Activated naive CD4-positive, alpha-beta T cell treated with anti-CD3 and anti-CD28 coated beads, Interleukin-2, amount 10 ng/mL, durations not matched to agents 7 days and 5 days (primary cell): ENCODE measurements around the gene AFMID.
"Not testable (repeated sequence)": the region's sequence is repeated elsewhere in the genome, so short reads cannot be mapped to it uniquely, and the experiment has no call there.

Source experiments
- CTCF ChIA-PET: fragments of 350-600 bp; sonication (Branson Sonifier 250); formaldehyde crosslinking; loops from one replicate; lab custom pipeline; 2021; ENCODE audit warnings: antibody characterized with exemption; lab: Charles Lee
- DNase-seq: peaks from one replicate; pipeline ENCODE4 v3.0.0-alpha.2; 2020
- H3K27ac Mint-ChIP-seq: one replicate; pipeline ENCODE4 v1.8.0; 2021; ENCODE audit warnings: mild to moderate bottlenecking, moderate library complexity, mixed read lengths
- H3K27me3 Mint-ChIP-seq: one replicate; pipeline ENCODE4 v1.8.0; 2021; ENCODE audit warnings: mild to moderate bottlenecking, mixed read lengths
- H3K36me3 Mint-ChIP-seq: one replicate; pipeline ENCODE4 v1.8.0; 2021; ENCODE audit warnings: mixed read lengths
- H3K4me1 Mint-ChIP-seq: one replicate; pipeline ENCODE4 v1.8.0; 2021; ENCODE audit warnings: mixed read lengths
- H3K4me3 Mint-ChIP-seq: one replicate; pipeline ENCODE4 v1.8.0; 2021; ENCODE audit warnings: mild to moderate bottlenecking, moderate library complexity, mixed read lengths
- H3K9me3 Mint-ChIP-seq: one replicate; pipeline ENCODE4 v1.8.0; 2021; ENCODE audit warnings: mixed read lengths

The AFMID gene, protein sequence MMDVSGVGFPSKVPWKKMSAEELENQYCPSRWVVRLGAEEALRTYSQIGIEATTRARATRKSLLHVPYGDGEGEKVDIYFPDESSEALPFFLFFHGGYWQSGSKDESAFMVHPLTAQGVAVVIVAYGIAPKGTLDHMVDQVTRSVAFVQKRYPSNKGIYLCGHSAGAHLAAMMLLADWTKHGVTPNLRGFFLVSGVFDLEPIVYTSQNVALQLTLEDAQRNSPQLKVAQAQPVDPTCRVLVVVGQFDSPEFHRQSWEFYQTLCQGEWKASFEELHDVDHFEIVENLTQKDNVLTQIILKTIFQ

DNA sequence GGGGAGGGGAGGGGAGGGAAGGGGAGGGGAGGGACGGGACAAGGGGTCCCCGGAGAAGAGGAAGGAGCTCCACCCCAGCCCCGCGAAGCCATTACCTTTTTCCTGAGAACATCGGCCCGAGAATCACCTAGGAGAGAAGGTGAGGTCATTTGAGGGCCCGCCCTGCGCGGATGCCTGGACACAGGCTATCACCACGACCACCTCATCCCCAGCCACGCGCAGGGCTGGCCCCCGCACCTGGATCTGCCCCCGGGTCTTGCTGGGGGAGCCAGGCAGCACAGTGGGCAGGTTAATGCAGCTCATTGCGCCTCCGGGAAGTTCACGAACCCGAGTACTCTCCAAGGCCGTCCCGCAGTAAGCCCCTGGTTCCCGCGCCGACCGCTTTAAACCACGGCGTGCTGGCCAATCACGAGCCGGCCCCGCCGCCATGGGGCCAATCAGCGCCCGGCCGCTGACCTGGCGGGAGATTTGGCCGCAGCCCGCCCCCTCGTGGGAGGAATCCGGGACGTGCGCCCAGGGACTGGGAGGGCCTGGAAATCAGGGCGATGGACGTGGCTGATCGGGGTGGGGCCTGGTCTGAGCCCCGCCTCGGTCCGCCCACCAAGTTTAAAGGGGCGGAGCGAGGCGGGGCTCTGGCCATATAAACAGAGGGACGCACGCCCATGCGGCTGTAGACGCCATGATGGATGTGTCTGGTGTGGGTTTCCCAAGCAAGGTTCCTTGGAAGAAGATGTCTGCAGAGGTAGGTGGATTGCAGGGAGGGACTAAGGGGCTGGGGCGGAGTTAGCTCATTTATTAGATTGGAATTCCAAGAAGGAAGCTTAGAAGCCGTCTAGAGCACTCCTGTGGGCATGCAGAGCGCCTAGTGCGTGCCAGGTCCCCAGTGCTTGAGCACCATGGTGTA, at the start of gene AFMID, which contains the start of gene TK1:
AFMID (plus strand) TSS at position 671 of the 904 bp plus-strand sequence; CDS start at position 680, 9 bp downstream.
TK1 (minus strand) TSS at position 361 of the 904 bp plus-strand sequence; CDS start at position 303, 58 bp downstream.
- no peaks in the 10 kb centered on the region for H3K27me3 Mint-ChIP-seq
- peak; percentile 95 for DNase-seq
- CTCF ChIA-PET: interaction anchor here (1.3 to 2.1 kb wide), 3 partner anchors 10 to 52 kb away, joined by 4 to 9 read pairs (median 6); no protein-coding TSS in a partner anchor
- H3K4me1 Mint-ChIP-seq: peaks cover 54% of the 10 kb centered on the region
- no peaks in the 10 kb centered on the region for H3K9me3 Mint-ChIP-seq
- peaks cover 23% of the 10 kb centered on the region for H3K36me3 Mint-ChIP-seq
- peak within 1 kb of the TSS; percentile 78 for H3K27ac Mint-ChIP-seq
- peak within 1 kb of the TSS; percentile 87 for H3K4me3 Mint-ChIP-seq

DNA sequence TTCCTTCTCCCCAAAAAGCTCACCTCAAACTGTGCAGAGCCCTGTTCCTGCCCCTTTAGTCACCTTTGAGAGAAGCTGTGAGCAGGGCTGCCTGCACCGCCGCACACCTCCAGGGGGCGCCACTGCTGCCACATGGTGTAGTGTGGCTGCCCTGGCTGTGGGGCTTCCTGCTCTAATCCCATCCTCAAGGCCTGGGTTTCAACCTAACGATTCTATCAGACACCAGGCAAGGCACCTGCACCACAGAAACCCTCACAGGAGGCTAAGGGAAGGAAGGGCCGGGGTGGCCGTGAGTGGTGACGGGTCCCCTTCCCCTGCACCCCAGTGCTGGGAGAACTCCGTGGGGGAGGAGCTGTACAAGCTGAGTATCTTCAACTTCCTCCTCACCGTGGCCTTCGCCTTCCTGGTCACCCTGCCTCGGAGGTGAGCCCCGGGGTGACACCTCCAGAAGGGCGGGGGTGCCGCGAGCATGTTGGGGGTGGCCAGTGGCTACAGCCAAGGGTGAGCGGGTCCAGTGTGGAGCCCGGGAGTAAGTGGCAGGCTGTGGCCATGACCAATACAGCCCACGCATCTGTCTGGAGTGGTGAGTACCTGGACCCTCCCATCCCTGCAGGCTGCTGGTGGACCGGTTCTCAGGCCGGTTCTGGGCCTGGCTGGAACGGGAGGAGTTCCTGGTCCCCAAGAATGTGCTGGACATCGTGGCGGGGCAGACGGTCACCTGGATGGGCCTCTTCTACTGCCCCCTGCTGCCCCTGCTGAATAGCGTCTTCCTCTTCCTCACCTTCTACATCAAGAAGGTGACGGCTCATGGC, 49.6 kb upstream of the AFMID start:
- H3K27ac Mint-ChIP-seq: peak overlapping the region; percentile 84
- peaks cover 83% of the 10 kb centered on the region for H3K4me1 Mint-ChIP-seq
- H3K27me3 Mint-ChIP-seq: no peaks in the 10 kb centered on the region
- peak overlapping the region; percentile 26 for H3K4me3 Mint-ChIP-seq
- peak; percentile 61 for DNase-seq
- H3K9me3 Mint-ChIP-seq: no peaks in the 10 kb centered on the region
- peaks cover 70% of the 10 kb centered on the region for H3K36me3 Mint-ChIP-seq
- CTCF ChIA-PET: interaction anchor here (0.6 to 8.0 kb wide), 8 partner anchors 14 to 284 kb away, joined by 3 to 113 read pairs (median 6); partner anchors contain the start of gene TMC6

DNA sequence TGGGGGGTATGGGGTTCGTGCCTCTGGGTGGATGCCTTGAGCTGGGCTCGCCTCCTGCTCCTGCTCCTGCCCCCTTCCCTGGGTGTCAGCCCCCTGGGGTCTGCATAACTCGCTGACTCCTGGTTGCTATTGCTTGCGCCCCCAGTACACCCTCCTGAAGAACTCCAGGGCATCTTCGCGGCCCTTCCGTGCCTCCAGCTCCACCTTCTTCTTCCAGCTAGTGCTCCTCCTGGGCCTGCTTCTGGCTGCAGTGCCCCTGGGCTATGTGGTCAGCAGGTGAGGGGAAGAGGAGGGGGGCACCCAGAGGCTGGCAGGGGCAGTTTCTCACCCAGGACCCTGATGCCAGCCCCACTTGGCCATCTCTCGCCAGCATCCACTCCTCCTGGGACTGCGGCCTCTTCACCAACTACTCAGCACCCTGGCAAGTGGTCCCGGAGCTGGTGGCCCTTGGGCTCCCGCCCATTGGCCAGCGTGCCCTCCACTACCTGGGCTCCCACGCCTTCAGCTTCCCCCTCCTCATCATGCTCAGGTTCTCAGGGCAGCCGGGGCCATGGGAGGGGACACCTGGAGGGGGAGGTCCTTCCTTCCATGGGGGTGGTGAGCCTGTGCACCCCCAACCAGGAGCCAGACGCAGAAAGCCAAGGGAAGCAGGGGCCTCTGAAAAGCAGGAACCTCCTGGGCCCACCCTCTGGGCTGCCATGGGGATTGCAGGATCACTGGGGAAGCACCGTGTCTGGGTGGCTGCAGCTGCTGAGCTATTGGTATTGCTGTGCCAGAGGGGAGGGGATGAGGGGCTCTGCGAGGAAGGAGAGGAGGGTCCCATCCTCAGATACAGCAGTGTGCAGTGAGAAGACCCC, 48.7 kb upstream of the AFMID start:
- Mint-ChIP-seq H3K27ac (peak overlapping the region; percentile 84), H3K9me3 (no peaks in the 10 kb centered on the region), H3K36me3 (peaks cover 64% of the 10 kb centered on the region), H3K4me1 (peaks cover 86% of the 10 kb centered on the region), H3K4me3 (no peak overlapping the region), H3K27me3 (no peaks in the 10 kb centered on the region)
- peak; percentile 22 for DNase-seq
- CTCF ChIA-PET: interaction anchor here (0.7 to 8.0 kb wide), 5 partner anchors 15 to 118 kb away, joined by 3 to 113 read pairs (median 11); partner anchors contain the start of gene TMC6

DNA sequence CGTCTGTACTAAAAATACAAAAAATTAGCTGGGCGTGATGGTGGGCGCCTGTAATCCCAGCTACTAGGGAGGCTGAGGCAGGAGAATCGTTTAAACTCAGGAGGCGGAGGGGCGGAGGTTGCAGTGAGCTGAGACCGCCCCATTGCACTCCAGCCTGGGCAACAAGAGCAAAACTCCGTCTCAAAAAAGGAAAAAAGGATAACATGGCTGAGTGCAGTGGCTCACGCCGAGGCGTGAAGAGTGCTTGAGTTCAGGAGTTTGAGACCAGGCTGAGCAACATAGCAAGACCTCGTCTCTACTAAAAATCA, 47.3 kb upstream of the AFMID start:
- peak overlapping the region; percentile 88 for H3K27ac Mint-ChIP-seq
- DNase-seq, H3K9me3 Mint-ChIP-seq, H3K27me3 Mint-ChIP-seq: not testable (repeated sequence)
- peak overlapping the region; percentile 18 for H3K4me3 Mint-ChIP-seq
- peaks cover 51% of the 10 kb centered on the region for H3K36me3 Mint-ChIP-seq
- CTCF ChIA-PET: interaction anchor here (0.6 to 8.0 kb wide), 6 partner anchors 12 to 224 kb away, joined by 3 to 113 read pairs (median 7); partner anchors contain the start of gene TMC6
- peaks cover 78% of the 10 kb centered on the region for H3K4me1 Mint-ChIP-seq

DNA sequence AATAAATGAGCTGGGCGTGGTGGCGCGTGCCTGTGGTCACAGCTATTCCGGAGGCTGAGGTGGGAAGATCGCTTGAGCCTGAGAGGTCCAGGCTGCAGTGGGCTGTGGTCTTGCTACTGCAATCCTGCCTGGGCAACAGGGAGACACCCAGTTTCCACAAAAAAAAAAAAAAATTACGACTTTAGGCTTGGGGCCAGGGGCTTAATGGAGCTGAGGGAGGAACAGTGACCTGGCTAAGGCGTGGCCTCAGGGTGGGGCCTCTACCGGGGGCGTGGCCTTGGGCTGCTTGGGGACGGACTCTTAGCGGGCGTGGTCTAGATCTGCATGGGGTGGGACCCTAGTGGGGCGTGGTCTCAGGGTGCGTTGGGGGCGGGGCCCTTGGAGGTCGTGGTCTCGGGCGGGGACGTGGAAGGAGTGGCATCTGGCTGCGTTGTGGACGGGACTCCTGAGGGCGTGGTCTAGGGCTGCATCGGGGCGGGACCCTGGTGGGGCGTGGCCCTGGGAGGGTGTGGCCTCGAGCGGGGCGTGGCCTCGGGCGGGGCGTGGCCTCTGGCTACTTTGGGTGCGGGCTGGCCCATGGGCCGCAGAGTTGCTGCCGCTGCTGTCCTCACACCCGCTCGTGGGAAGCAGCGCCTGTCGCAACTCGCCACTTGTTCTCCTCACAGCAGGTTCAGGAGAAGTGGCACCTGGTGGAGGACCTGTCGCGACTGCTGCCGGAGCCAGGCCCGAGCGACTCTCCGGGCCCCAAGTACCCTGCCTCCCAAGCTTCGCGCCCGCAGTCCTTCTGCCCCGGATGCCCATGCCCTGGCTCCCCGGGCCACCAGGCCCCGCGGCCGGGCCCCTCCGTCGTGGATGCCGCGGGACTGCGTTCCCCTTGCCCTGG, 46.8 kb upstream of the AFMID start:
- Mint-ChIP-seq H3K27me3 (no peaks in the 10 kb centered on the region), H3K36me3 (peaks cover 46% of the 10 kb centered on the region), H3K9me3 (no peaks in the 10 kb centered on the region), H3K27ac (peak overlapping the region; percentile 88), H3K4me1 (peaks cover 72% of the 10 kb centered on the region), H3K4me3 (no peak overlapping the region)
- CTCF ChIA-PET: interaction anchor here (0.6 to 7.9 kb wide), 6 partner anchors 12 to 224 kb away, joined by 3 to 113 read pairs (median 4); no protein-coding TSS in a partner anchor
- DNase-seq: peak; percentile 98

DNA sequence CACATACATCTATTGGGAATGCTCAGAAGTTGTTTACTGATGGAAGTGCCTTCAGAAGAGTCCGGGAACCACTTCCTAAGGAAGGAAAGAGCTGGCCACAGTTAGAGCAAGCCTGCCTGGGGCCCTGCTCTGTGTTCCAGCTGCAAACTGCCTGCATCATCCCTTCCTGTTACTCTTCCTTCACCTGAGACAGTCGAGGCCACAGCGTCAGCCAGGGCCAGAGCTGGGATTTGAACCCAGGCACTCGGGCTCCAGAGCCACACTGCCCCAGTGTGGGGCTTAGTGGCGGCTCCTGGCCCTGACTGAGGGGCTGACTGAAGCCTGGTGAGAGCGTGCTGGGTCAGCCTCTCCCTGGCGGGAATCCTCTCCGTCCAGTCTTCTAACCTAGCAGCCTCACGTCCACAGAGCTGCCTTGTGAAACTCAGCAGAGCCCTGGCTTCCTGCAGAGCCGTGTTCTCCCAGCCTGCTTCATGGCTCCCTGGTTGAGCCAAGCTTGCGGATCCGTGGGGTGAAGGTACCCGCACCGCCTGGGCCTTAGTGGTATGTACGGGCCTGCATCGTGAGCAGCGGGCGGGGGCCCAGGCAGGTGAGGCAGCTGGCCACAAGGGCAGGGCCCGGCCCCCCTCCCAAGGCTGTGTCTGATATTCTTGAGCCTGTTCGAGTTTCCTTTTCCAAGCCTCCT, 45.6 kb upstream of the AFMID start:
- CTCF ChIA-PET: interaction anchor here (1.5 to 1.8 kb wide), 3 partner anchors 20 to 57 kb away, joined by 3 to 8 read pairs (median 6); no protein-coding TSS in a partner anchor
- H3K4me1 Mint-ChIP-seq: peaks cover 60% of the 10 kb centered on the region
- peaks cover 4% of the 10 kb centered on the region for H3K27me3 Mint-ChIP-seq
- DNase-seq: no peak
- H3K27ac Mint-ChIP-seq: peak overlapping the region; percentile 55
- no peaks in the 10 kb centered on the region for H3K9me3 Mint-ChIP-seq
- peaks cover 34% of the 10 kb centered on the region for H3K36me3 Mint-ChIP-seq
- no peak overlapping the region for H3K4me3 Mint-ChIP-seq

DNA sequence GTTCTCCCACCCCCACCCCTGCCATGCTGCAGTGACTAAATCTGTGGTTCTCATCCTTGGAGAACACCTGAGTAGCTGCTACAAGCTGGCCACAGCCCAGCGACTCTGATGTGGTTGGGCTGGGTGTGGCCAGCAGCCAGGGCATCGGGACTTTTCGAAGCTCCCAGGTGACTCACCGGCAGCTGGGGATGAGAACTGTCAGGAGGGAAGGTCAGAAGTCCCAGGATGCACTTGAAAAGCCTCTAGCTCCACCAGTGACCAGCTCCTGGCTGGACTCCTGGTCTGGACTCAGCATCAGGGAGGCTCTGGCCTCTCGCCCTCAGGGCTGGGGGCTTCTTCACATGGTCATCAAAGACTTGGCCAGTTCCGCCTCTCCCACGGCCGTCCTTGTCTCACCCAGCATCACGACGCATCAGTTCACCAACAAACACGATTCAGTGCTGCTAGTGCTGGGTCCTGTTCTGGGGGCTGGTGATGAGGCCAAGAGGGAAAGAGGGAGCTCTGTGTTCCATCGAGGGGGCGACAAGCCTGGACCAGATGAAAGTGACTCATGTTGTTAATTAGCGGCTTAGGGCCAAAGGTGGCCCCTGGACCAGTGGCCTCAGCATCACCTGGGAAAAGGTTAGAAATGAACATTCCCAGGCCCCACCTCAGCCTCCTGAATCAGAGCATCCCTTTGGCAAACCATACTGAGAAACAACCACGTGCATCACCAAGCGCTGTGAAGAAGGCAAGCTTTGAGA, 44.9 kb upstream of the AFMID start:
- Mint-ChIP-seq H3K4me1 (peaks cover 56% of the 10 kb centered on the region), H3K9me3 (no peaks in the 10 kb centered on the region), H3K27me3 (peaks cover 4% of the 10 kb centered on the region), H3K27ac (peak overlapping the region; percentile 38), H3K4me3 (no peak overlapping the region), H3K36me3 (peaks cover 27% of the 10 kb centered on the region)
- CTCF ChIA-PET: interaction anchor here (1.5 to 1.8 kb wide), 3 partner anchors 19 to 57 kb away, joined by 3 to 8 read pairs (median 6); no protein-coding TSS in a partner anchor
- no peak for DNase-seq

DNA sequence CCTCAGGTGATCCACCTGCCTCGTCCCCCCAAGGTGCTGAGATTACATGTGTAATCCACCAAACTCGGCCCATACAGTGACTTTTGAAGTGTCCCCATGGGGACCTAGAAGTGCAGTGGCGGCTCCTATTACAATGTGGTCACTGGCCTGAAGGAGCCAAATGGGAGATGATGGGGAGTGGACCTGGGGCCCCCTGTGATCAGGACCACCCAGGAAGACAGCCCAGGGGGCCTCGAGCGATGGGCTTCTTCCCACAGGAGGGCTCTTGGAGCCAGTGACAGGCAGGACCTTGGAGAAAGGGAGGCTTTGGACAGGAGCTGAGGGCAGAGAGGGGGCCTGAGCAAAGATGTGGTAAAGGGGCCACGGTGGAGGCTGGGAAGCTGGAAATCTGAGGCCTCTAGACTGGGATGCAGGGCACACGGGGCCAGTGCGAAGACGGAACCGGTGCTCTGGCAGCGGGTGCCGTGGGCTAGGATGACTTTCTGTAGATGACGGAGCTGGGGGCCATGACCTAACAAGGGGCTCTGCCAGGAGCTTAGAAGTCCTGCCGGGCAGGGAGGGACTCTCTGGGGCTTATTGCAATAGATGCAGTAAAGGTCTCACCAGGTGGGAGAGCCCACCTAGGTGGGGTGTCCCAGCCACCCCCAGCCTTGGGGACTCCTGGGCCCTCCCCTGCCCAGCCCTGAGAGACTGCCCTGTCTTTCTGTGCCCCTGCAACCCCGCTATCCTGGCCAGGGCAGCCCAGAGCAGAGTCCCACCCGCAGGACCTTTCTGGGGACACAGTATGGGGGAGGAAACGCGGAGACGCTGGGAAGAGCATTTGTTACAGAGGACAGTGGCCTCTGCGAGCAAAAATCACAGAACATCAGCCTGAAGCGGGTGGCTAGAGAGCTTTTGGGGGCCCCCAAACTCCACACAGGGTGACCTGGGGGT, 43.7 kb upstream of the AFMID start:
- Mint-ChIP-seq H3K36me3 (peaks cover 23% of the 10 kb centered on the region), H3K27me3 (peaks cover 5% of the 10 kb centered on the region), H3K4me1 (peaks cover 53% of the 10 kb centered on the region), H3K4me3 (no peak overlapping the region), H3K27ac (no peak overlapping the region), H3K9me3 (no peaks in the 10 kb centered on the region)
- CTCF ChIA-PET: interaction anchor here (1.5 to 1.8 kb wide), 2 partner anchors 32 to 33 kb away, joined by 3 to 6 read pairs; no protein-coding TSS in a partner anchor
- no peak for DNase-seq

DNA sequence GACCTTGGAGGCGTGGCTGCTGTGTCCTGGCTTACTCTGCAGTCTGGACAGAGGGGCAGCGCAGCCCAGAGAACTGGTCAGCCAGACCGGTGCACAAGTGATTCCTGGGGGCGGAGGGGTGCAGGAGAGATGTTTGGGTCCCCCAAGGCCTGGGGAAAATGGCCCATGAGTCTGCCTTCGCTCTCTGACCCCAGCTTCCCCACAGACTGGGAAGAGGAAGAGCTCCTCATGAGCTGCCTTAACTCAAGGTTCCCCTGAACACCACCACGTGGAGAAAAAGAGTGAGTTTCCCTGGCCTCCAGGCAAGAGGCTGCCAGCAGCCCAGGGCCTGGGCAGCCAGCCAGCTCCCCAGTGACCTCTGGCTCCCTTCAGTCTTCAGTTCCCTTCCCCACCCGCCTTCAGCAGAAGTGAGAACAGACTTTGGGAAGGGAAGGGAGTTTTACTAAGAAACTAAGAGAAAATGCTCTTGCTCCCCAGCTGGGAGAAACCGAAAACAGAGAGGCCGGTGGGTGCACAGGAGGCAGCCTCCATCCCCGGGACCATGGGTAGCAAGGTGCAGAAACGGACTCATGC, 42.9 kb upstream of the AFMID start:
- Mint-ChIP-seq H3K27me3 (peaks cover 8% of the 10 kb centered on the region), H3K9me3 (no peaks in the 10 kb centered on the region), H3K4me1 (peaks cover 49% of the 10 kb centered on the region), H3K36me3 (peaks cover 21% of the 10 kb centered on the region), H3K27ac (no peak overlapping the region), H3K4me3 (no peak overlapping the region)
- CTCF ChIA-PET: interaction anchor here (1.5 kb wide), 1 partner anchor 33 kb away, joined by 3 read pairs; no protein-coding TSS in a partner anchor
- peak; percentile 26 for DNase-seq
